DND-41 (cell line): ENCODE results near the gene KCTD19.

ENCODE experiments used
- ATAC-seq: fragments of 200-7000 bp; cut with Tn5 transposase; 3 replicates; pipeline ENCODE4 v1.9.1; 2021; ENCODE audit warnings: low read depth; ENCODE audit not compliant: insufficient read depth
- DNase-seq: peaks from one replicate; pipeline ENCODE4 v3.0.0-alpha.2; 2020
- H2AFZ ChIP-seq: 2 replicates; pipeline ENCODE4 v1.6.0; 2012; ENCODE audit warnings: low read depth, low read length
- H3K27ac ChIP-seq: 2 replicates; pipeline ENCODE4 v1.5.1; 2012; ENCODE audit warnings: low read length, inconsistent platforms
- H3K27me3 ChIP-seq: fragments of 200-600 bp; sonication (generic); 2 replicates; pipeline ENCODE4 v1.6.0; 2012; ENCODE audit warnings: low read length, mild to moderate bottlenecking, inconsistent platforms; ENCODE audit not compliant: insufficient read depth, poor library complexity
- H3K36me3 ChIP-seq: 2 replicates; pipeline ENCODE4 v1.5.1; 2012; ENCODE audit warnings: low read length, inconsistent platforms; ENCODE audit not compliant: insufficient read depth
- H3K4me1 ChIP-seq: 2 replicates; pipeline ENCODE4 v1.5.1; 2012; ENCODE audit warnings: mild to moderate bottlenecking, low read length; ENCODE audit not compliant: insufficient read depth
- H3K4me2 ChIP-seq: 2 replicates; pipeline ENCODE4 v1.6.0; 2012; ENCODE audit warnings: mild to moderate bottlenecking, moderate library complexity, low read length, inconsistent platforms; ENCODE audit not compliant: insufficient read depth
- H3K4me3 ChIP-seq, 2 experiments: fragments of 200-600 bp in 1 of 2; shearing (Covaris generic) in 1 of 2; 2 replicates each; pipeline ENCODE4 v1.5.1; 2012 to 2016; ENCODE audit warnings: inconsistent platforms in 2 of 2, low read length in 2 of 2, mild to moderate bottlenecking in 2 of 2, low read depth in 1 of 2, moderate library complexity in 1 of 2
- H3K79me2 ChIP-seq: 2 replicates; pipeline ENCODE4 v1.6.0; 2012; ENCODE audit warnings: low read length, inconsistent platforms; ENCODE audit not compliant: insufficient read depth
- H3K9ac ChIP-seq: 2 replicates; pipeline ENCODE4 v1.6.0; 2012; ENCODE audit warnings: low read depth, mild to moderate bottlenecking, inconsistent platforms, low read length, moderate library complexity
- H3K9me3 ChIP-seq: 2 replicates; pipeline ENCODE4 v1.5.1; 2012; ENCODE audit warnings: low read length, moderate library complexity, mild to moderate bottlenecking, inconsistent platforms; ENCODE audit not compliant: insufficient read depth, severe bottlenecking
- H4K20me1 ChIP-seq: 2 replicates; pipeline ENCODE4 v1.6.0; 2012; ENCODE audit warnings: low read length; ENCODE audit not compliant: insufficient read depth
- EZH2 ChIP-seq: IDR thresholded peaks from 3 replicates; pipeline ENCODE4 v1.6.1; 2012; ENCODE audit warnings: borderline replicate concordance, low read depth, mild to moderate bottlenecking, moderate library complexity, low read length, inconsistent platforms; ENCODE audit not compliant: severe bottlenecking
- TF ChIP-seq, protein P1 (sequence below): IDR thresholded peaks from 2 replicates; pipeline ENCODE4 v1.5.1; 2012; ENCODE audit warnings: borderline replicate concordance, low read length, moderate library complexity, mild to moderate bottlenecking; ENCODE audit not compliant: poor library complexity, severe bottlenecking; ENCODE audit errors: extremely low read depth

Gene KCTD19

DNA sequence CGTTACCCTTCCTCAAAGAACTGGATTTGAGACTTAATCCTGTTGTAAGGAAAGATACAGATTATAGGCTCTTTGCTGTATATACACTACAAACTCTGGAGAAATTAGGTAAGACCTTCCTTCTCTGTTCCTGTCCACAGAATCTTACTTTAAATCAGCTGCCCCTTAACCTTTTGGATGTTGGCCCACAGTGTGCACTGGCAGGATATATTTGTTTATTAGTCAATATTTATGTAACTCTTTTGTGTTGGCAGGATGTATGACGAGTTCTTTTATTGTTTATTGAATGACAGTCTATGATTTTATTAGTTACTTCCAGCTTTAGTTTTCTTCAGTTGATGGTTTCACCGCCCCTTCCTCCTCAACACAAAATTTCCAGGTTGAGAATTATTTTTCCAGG is 19.8 kb upstream of the KCTD19 start:
- Histone ChIP-seq H3K9ac (no peak overlapping the region), H3K4me1 (no peaks in the 10 kb centered on the region), H2AFZ (no peak overlapping the region), H3K9me3 (no peaks in the 10 kb centered on the region), H3K4me3 (no peak overlapping the region), H3K36me3 (no peaks in the 10 kb centered on the region), H3K27ac (no peak overlapping the region), H4K20me1 (no peaks in the 10 kb centered on the region), H3K4me2 (no peak overlapping the region), H3K27me3 (no peaks in the 10 kb centered on the region), H3K79me2 (no peaks in the 10 kb centered on the region)
- ATAC-seq = no peak
- TF ChIP-seq, protein P1, sequence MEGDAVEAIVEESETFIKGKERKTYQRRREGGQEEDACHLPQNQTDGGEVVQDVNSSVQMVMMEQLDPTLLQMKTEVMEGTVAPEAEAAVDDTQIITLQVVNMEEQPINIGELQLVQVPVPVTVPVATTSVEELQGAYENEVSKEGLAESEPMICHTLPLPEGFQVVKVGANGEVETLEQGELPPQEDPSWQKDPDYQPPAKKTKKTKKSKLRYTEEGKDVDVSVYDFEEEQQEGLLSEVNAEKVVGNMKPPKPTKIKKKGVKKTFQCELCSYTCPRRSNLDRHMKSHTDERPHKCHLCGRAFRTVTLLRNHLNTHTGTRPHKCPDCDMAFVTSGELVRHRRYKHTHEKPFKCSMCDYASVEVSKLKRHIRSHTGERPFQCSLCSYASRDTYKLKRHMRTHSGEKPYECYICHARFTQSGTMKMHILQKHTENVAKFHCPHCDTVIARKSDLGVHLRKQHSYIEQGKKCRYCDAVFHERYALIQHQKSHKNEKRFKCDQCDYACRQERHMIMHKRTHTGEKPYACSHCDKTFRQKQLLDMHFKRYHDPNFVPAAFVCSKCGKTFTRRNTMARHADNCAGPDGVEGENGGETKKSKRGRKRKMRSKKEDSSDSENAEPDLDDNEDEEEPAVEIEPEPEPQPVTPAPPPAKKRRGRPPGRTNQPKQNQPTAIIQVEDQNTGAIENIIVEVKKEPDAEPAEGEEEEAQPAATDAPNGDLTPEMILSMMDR = no peak
- TF ChIP-seq EZH2 = no peak
- DNase-seq = no peak

DNA sequence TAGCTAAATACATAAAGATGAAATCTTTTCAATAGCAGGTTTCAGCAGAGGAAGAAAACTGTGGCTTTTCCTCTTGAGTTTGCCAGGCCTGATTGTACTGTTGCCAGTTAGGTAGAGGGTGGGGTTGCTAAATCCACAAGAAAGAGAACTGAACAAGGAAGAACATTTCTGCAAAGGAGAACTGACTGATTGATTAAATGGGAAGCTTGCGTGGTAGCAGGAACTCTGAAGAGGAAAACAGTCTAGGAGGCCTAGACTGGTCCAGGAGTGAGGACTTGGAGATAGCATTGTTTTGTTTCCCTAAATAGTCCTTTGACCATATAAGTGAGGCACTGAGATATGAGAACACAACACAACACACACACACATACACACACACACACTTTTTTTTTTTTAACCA is 18.9 kb upstream of the KCTD19 start:
- ATAC-seq (no peak), DNase-seq (no peak)
- no peaks in the 10 kb centered on the region for H4K20me1 ChIP-seq
- H3K36me3 ChIP-seq = no peaks in the 10 kb centered on the region
- no peak overlapping the region for H3K9ac ChIP-seq
- no peaks in the 10 kb centered on the region for H3K9me3 ChIP-seq
- H3K27ac ChIP-seq = no peak overlapping the region
- no peak overlapping the region for H3K4me2 ChIP-seq
- H3K79me2 ChIP-seq = no peaks in the 10 kb centered on the region
- no peak overlapping the region for H3K4me3 ChIP-seq
- H3K4me1 ChIP-seq = no peaks in the 10 kb centered on the region
- no peak overlapping the region for H2AFZ ChIP-seq
- H3K27me3 ChIP-seq = no peaks in the 10 kb centered on the region
- TF ChIP-seq, protein P1 = no peak
- no peak for TF ChIP-seq EZH2

DNA sequence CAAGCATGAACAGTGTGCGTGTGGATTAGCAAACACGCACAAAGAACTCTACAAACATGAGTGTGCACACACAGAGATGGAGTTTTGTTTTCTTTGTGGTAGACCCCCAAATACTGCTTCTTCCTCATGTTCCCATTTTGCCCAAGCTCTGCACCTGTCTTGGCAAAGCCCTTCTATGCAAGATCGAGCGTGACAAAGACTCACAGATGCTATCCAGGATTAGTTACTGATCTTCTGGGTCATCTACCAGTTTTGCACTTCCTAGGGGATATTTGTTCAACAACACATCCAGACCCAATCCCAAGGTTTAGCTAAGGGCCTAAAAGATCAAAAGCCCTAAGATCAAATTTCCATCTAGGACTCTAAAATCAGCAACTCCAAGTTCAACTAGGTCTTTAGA is 16.1 kb upstream of the KCTD19 start:
- no peaks in the 10 kb centered on the region for H3K27me3 ChIP-seq
- H2AFZ ChIP-seq = no peak overlapping the region
- H3K4me2 ChIP-seq = no peak overlapping the region
- no peak overlapping the region for H3K4me3 ChIP-seq
- no peak overlapping the region for H3K9ac ChIP-seq
- H4K20me1 ChIP-seq = no peaks in the 10 kb centered on the region
- H3K36me3 ChIP-seq = no peaks in the 10 kb centered on the region
- H3K4me1 ChIP-seq = no peaks in the 10 kb centered on the region
- no peaks in the 10 kb centered on the region for H3K79me2 ChIP-seq
- ATAC-seq (no peak), DNase-seq (no peak)
- no peak overlapping the region for H3K27ac ChIP-seq
- no peak for TF ChIP-seq EZH2
- TF ChIP-seq, protein P1 = no peak
- H3K9me3 ChIP-seq = no peaks in the 10 kb centered on the region

DNA sequence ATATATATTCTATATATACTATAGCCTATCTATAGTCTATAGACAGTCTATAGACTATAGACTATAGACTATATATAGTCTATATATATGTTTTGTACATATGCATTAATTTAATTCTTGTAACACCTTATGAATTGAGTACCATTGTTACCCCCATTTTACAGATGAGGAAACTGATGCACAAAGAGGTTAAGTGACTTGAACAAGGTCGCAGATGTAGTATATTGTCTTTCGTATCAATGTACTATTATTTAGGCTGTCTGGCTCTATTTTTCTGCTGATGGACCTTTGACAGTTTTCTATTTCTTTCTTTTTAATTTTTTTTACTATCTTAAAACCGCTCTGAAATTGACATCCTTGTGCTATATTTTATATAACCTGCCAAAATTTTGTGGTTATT is 14.7 kb upstream of the KCTD19 start:
- Histone ChIP-seq H2AFZ (no peak overlapping the region), H3K27ac (no peak overlapping the region), H3K27me3 (no peaks in the 10 kb centered on the region), H3K79me2 (no peaks in the 10 kb centered on the region), H3K4me1 (no peaks in the 10 kb centered on the region), H4K20me1 (no peaks in the 10 kb centered on the region), H3K4me2 (no peak overlapping the region), H3K4me3 (no peak overlapping the region), H3K9ac (no peak overlapping the region), H3K36me3 (no peaks in the 10 kb centered on the region), H3K9me3 (no peaks in the 10 kb centered on the region)
- ATAC-seq = no peak
- DNase-seq = no peak
- no peak for TF ChIP-seq EZH2
- TF ChIP-seq, protein P1 = no peak
